Ovary (tissue), 3 donors: ENCODE measurements around the gene ARHGEF17.

ENCODE experiments used
- CTCF ChIP-seq, 3 donors: fragments of 450-650 bp in 2 of 3; fragments of 200-600 bp in 1 of 3; IDR thresholded peaks; one replicate each; pipeline versions ENCODE4 v1.5.1 to v1.8.0; 2016 to 2022; ENCODE audit warnings: antibody characterized with exemption in 3 of 3, mild to moderate bottlenecking in 1 of 3
- EP300 ChIP-seq: sonication (generic); formaldehyde crosslinking; IDR thresholded peaks from one replicate; pipeline ENCODE4 v1.6.1; 2017; ENCODE audit warnings: antibody characterized with exemption
- POLR2A ChIP-seq: fragments of 450-650 bp; IDR thresholded peaks from one replicate; pipeline ENCODE4 v1.6.1; 2017; ENCODE audit warnings: antibody characterized with exemption, mild to moderate bottlenecking, moderate library complexity
- donor health status: DM: no; HTN: no; CAD: no.

- TF ChIP-seq CTCF (IDR thresholded peaks at IDR 0.05) (no peak), POLR2A (no peak), EP300 (no peak)
These were observed 90.1 kb downstream of the ARHGEF17 start for GRCh38 chr11:73398132-73398526.
